Stimulated activated CD4-positive, alpha-beta T cell treated with anti-CD3 and anti-CD28 coated beads, Interleukin-2, amount 100 ng/mL, for 48 hours (primary cell): ENCODE results near the gene MYO7A.

Experiments used
- DNase-seq, 2 donors: peaks; one replicate each; pipeline ENCODE4 v3.0.0-alpha.2; 2020

Gene MYO7A

DNA sequence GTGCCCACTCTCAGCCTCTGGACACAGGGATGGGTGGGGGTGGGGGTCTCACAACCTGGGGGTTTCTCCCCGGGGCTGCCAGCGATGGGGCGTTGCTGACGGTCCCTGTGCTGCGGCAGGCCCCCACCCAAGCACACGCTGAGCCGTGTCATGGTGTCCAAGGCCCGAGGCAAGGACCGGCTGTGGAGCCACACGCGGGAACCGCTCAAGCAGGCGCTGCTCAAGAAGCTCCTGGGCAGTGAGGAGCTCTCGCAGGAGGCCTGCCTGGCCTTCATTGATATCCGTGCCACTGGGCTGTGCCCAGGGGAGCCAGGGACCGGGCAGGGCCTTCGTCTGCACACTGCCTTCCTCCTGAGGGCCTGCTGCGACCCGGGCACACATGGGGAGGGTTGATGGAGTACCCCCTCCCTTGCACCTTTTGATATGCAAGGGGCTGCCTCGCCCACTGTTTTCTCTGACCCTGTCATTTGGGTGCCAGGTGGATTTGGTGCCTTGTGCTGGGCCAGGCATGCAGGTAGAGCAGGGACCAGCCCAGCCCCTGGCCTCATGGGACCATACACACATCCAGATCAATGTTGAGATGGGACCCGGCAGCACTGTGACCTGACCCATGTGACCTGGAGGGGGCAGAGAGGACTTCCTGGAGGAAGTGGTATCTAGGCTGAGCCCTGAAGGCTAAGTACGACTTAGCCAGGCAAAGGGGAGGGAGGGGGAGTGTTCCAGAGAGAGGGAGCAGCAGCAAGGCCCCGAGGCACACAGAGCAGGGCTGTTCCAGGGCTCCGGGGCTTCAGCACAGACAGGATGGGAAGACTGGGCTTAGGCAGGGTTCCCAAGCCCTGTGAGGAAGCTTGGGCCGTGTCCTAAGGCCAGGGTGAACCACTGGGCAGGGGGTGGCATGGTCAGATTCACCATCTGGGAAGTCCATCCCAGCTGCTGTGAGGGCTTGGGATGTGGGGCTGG lies 75.2 kb downstream of the MYO7A start:
- no peak for DNase-seq

DNA sequence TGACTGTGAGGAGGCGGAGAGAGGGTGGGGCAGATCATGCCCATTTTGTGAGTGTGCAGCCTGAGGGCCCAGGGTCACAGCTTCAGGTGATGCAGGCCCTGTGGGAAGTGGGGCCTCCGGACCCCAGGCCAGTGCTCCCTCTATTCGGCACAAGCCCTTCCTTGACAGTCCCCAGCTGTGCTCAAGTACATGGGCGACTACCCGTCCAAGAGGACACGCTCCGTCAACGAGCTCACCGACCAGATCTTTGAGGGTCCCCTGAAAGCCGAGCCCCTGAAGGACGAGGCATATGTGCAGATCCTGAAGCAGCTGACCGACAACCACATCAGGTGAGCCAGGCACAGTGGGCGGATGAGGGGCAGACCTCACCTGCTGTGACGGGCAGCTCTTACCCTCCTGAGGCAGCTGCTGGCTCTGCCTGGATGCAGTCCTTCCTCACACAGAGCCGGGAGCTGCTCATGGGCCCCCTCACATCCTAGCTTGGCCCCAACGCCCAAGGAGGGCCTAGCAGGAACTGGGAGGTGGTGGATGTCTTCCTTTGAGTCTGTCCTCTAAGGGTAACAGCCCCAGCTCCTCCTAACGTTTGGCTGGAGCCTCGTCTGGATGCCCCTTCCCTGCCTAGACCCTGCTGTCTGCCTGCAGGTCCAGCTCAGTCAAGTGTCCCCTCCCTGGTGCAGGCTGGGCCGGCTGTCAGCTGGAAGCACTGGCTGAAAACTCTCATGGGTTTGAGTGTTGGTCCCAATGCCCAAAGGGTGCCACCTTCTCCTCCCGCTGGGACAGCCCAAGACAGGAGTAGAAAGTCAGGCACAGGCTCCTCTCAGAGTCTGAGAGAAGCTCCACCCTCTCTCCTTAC lies 76.1 kb downstream of the MYO7A start:
- DNase-seq: no peak

DNA sequence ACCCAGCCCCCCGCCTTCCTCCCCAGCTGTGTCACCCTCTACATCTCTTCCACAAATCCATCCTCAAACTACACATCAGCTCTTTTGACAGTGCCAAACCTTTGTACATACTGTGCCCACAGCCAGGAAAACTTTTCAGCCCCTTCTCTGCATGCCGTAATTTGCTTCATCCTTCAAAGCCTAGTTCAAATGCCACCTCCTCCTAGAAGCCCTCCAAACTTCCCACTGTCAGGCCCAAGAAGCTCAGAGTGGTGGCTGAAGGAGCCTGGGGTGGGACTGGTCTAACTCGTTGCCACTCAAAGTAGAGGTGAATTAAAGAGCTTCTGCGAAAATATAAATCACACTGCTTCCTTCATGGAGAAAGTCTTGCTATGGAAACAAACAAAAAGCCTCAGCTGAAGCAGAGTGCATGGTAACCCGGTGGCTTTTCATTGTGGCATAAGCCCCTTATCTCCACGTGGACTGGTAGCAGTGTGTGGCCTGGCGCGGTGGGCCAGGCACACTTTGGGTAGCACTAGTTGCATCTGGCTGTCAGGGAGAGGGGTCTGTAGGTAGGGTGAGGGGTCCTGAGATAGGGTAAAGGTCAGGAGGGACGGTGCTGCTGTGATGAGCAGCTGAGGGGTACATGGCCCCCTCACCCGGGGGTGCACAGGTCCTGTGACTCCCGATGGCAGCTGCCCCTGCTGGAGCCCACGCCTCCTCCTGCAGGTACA lies 76.9 kb downstream of the MYO7A start:
- no peak for DNase-seq

DNA sequence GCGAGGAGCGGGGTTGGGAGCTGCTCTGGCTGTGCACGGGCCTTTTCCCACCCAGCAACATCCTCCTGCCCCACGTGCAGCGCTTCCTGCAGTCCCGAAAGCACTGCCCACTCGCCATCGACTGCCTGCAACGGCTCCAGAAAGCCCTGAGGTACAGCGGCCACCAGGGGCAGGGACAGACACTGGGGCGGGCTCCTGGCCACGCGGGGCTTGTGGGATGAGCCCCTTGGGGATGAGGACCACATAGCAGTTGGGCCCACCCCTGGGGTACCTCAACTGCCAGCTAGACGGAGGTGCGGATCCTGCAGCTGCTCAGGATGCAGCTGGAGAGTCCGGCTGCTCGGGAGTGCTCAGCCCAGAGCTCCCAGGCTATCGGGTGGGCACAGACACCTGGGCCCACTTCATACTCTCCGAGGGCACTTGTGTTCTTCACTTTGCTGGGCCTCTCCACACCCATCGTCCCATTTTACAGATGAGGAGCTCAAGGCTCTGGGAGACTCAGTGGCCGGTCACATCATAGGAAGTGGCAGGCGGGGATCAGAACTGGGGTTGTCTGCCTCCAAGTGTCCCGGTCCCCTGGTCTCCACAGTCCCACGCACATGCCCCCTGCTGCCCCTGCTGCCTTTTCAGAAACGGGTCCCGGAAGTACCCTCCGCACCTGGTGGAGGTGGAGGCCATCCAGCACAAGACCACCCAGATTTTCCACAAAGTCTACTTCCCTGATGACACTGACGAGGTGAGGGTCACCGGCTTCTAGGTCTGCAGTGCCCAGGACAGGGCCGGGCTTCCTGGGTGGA lies 77.6 kb downstream of the MYO7A start:
- DNase-seq: no peak

DNA sequence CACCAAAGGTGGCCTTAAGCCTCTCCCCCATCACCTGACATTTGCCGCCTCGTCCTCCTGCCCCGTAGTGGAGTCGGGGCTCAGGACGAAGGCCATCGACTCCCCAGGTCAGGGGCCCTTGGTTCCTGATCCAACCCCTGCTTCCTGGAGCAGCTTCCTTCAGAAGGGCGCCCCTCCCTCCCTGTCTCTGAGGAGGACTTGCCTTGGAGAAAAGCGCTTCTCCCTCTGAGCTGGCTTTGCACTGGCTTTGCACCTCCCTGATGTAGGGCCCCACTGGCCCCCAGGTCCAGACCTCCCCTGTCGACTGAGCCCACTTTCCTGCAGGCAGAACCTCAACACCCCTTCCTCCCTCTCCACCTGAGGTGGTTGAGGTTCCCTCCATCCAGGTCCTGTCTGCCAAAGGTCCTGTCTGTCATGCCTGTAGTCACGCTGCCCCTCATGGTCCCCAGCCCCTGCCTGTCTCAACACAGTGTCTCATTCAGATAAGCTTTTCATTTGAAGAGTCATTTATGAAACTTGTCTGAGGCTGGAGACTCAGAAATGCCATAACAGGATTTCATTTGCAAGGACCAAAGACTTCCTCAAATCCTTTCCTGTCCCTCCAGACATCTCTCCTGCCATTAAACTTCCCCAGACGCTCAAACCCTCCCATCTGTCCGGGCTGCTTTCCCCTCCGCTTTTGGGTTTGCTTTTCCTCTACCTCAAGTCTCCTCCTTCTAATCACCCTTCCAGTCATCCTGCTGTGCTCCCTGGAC lies 78.4 kb downstream of the MYO7A start:
- DNase-seq: no peak

DNA sequence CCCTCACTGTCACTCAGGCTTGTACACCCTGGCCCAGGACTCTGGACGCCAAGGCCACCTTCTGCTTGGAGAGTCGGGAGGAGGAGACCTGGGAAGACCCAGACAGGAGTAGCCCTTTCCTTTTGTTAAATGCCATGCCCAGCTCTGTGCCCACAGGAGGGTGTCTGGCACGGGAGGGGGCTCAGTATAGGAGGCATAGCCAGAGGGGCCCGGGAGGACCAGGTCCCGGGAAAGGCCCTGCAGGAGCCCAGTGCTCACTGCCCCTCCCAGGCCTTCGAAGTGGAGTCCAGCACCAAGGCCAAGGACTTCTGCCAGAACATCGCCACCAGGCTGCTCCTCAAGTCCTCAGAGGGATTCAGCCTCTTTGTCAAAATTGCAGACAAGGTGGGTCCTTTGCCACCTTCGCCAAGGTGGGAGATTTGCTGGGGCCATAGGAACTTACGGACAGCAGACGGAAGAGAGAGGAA lies 79.0 kb downstream of the MYO7A start:
- no peak for DNase-seq

DNA sequence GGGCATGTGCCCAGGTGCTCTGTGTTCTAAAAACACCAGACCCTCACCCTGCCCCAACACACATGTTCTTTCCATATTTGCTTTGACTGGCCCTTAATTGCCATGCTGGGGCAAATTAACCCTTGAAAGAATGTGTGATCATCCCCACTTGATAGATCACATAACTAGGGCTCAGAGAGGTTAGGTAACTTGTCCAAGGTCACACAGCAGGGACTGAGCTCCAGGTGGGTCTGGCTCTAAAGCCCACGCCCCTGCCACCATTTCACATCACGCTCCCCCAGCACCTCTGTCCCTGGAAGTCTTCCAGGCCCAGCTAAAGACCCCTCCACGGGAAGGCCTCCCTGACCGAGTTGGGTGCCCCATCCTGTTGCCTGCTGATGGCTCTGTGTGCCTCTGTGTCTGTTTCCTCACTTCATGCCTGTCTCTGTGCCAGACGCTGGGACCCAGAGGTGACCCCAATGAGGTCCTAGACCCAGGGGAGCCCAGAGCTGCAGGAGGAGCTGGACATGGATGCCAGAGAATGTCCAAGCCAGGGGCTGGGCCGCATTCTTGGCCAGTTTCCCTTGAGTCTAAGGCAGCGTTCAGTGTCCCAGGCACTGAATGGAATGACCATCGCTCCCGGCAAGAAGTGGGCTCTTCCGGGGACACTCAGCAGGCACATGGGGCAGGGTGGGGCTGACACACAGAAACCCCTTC lies 79.7 kb downstream of the MYO7A start:
- no peak for DNase-seq

DNA sequence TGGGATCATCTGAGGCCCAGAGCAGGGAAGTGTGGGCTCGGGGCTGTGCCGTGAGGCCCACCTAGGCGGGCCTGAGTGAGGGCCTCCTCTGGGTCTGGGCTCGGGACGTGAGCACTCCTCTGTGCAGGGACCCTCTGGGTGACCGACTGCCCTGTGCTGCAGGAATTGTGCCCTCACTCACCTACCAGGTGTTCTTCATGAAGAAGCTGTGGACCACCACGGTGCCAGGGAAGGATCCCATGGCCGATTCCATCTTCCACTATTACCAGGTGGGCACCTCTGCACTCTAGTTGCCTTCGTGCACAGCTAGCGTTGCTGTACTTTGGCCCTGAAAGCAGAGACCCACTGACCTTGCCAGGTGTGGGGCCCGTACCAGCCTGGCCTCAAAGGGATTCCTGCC lies 80.5 kb downstream of the MYO7A start:
- DNase-seq: no peak

DNA sequence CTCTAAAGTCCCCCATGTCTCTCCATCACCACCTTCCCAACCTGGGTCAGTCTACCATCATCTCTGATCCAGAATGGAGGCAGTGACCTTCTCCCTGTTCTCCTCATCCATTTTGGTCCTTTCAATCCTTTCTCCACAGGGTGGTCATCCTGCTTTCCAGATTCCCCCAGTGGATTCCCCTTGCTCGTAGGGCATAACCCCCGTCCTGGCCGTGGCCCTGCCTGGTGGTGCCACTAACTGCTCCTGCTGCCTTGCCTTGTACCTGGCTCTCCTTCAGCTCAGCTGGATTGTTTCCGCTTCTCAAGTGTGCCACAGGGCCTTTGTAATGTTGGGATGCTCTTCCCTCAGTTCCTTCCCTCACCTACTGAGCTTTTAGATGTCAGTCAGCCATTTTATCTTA lies 81.6 kb downstream of the MYO7A start:
- no peak for DNase-seq

DNA sequence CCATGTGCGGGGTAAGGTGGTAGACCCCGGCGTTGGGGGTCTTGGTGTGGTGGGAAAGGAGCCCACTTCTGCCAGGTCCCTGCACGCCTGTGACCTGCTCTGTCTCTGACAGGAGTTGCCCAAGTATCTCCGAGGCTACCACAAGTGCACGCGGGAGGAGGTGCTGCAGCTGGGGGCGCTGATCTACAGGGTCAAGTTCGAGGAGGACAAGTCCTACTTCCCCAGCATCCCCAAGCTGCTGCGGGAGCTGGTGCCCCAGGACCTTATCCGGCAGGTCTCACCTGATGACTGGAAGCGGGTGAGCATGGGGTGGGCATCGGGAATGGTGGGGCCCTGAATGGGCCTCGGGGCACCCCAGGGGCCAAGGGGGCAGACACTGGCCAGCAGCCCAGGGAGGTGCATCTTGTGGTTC lies 83.0 kb downstream of the MYO7A start:
- no peak for DNase-seq

DNA sequence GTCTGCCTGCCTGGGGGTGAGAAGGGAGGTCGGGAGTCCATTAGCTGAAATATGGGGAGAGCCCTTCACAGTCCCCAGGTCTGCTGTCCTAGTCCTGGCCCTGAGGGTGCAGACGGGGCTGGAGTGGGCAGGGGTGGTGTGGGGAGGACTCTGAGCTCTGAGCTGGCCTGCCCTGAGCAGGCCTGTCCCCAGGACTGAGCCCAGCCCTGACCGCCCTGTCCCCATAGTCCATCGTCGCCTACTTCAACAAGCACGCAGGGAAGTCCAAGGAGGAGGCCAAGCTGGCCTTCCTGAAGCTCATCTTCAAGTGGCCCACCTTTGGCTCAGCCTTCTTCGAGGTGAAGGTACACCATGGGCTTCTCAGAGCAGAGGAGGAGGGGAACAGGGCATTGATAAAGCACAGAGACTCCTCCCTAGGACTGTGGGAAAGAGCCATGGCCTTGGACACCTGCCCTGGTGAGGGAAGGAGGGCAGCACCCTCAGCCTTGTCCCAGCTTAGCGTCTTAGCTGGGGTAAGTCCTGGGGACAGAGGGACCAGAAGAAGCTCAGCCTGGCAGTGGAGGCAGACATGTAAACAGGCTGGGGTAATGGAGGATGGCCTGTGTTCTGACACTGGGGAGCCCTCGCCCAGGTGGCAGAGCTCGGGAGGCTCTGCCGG lies 83.7 kb downstream of the MYO7A start:
- DNase-seq: no peak

DNA sequence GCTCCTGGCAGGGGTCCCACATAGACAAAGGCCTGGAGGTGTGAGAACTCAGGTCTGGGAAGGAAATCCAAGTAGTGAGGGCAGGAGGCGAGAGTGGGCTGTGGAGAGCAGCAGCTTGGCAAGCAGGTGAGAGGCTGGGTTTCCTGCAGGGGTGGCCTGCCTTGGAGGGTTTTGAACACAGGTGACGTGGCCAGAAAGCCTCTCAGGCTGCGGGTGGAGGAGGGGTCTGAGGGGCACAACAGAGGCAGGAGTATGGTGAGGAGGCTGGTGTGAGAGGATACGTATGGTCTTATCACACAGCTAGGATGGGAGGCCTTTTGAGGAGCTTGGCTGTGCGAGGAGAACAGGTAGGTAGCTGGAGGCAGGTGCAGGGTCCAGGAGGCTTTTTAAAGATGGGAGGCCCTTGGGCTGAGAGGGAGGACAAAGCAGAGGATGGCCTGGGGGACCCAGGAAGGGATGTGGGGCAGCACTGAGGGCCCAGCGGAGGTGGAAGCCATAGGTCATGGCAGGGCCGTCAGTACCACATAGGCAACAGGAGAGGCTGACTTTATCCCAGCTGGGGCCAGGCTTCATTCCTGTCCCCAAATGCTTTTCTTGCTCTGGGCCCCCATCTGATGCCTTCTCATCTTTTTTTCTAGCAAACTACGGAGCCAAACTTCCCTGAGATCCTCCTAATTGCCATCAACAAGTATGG lies 84.4 kb downstream of the MYO7A start:
- DNase-seq: no peak

DNA sequence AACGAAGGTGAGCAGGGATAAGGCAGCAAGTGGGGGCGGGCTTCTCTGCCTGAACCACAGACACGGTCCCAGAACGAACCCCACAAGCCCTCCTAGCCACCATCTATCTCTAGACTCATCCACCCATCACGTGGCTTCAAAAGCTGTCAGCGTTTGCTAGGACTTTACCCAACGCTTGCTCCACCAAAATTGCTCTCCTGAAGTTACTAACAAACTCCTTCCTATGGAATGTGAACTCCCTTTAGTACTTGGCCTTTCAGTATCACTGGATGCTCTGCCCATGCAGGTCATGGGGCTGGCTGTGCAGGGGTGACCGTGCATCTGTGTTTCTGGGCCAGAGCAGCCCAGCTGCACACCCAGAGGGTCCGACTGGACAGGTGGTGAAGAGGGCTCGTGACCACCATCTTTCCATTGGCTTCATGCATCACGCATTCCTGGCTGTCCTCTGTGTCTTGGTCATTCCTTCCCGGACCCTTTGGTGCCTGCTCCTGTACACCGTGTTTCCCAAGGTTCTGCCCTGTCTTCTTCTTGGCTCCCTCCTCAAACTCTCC lies 85.1 kb downstream of the MYO7A start:
- no peak for DNase-seq

DNA sequence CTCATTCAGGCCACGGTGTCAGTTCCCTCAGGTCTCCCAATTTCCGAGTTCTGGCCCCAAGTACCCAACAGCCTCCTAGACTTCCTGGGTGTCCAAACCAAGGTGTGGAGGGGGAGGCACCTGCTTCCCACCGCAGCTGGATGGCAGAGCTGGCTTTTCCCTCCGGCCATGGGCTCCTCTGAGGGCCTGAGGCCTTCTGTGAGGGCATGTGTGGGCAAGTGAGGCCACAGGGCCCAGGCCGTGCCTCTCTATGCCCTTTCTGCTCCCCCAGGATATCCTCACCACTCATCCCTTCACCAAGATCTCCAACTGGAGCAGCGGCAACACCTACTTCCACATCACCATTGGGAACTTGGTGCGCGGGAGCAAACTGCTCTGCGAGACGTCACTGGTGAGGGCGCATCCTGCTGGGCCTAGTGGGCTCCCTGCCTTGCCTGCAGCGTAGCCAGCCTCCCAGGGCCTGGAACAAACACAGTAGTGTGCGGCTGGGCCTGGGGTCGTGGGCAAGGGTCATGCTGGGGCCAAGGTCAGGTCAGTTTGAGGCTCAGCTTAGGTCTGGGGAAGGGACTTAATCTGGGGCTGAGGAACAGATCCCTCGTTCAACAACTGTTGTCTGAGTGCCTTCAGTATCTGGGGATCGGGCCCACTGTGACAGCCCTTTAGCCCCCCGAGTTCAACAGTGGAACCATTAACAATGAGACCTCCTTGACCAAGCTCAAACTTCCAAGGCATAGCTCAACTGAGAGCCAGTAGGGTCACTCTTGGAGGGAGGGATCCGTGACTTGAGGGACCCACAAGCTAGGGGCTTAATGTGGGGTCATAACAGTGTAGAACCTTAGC lies 85.8 kb downstream of the MYO7A start:
- no peak for DNase-seq

DNA sequence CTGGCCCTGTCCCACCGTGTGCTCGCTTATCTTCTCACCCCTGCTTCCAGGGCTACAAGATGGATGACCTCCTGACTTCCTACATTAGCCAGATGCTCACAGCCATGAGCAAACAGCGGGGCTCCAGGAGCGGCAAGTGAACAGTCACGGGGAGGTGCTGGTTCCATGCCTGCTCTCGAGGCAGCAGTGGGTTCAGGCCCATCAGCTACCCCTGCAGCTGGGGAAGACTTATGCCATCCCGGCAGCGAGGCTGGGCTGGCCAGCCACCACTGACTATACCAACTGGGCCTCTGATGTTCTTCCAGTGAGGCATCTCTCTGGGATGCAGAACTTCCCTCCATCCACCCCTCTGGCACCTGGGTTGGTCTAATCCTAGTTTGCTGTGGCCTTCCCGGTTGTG lies 86.5 kb downstream of the MYO7A start:
- DNase-seq: no peak

DNA sequence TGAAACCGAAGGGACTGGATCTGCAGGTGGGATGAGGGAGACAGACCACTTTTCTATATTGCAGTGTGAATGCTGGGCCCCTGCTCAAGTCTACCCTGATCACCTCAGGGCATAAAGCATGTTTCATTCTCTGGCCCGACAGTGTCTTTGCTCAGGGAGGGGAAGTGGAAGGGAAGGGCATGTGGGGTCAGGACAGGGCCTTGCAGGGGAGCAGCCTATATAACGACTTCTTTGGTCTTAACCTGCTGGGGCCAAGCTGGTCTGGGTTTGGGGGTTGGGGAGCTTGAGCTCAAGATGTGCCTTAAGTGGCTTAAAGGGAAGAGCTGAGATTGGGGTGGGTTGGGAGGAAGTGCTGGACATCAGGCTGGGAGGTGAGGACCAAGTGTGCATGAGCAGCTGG lies 87.1 kb downstream of the MYO7A start:
- no peak for DNase-seq

DNA sequence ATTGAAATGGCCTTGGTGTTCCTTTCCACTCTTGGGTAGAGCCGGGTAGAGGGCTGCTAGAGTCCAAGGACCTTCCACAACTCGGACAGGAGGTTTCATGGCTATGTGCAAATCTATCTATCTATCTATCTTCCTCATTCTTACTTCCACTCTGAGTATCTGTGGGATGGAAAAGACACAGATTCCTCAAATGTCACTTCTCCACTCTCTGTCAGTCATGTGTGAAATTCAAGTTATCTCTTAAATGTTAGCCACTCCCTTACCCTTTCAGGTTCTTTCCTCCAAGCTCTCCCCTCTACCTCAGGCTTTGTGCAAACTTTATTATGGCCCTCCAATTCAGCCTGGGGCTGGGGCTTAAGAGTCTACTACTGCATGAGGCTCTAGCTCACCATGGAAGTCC lies 89.1 kb downstream of the MYO7A start:
- DNase-seq: no peak

DNA sequence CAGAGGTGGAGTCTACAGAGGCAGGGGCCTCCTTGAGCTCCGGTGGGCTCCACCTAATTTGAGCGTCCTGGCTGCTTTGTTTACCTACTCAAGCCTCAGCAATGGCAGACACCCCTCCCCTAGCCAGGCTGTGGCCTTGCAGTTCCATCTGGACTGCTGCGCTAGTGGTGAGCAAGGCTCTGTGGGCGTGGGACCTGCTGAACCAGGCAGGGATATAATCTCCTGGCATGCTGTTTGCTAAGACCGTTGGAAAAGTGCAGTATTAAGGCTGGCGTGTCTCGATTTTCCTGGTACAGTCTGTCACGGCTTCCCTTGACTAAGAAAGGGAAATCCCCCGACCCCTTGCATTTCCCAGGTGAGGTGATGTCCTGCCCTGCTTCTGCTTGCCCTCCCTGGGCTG lies 95.8 kb downstream of the MYO7A start:
- no peak for DNase-seq
